Stimulated activated CD4-positive, alpha-beta T cell treated with anti-CD3 and anti-CD28 coated beads, Interleukin-15, amount 100 ng/mL, for 1 hour (primary cell): ENCODE results near the gene TMEM123.
"Not testable (repeated sequence)": the region's sequence is repeated elsewhere in the genome, so short reads cannot be mapped to it uniquely, and the experiment has no call there.

Source experiments
- DNase-seq, 2 donors: peaks; one replicate each; pipeline ENCODE4 v3.0.0-alpha.2; 2020; ENCODE audit warnings: low read depth in 1 of 2, low spot score in 1 of 2

The TMEM123 gene

GRCh38 chr11:102449651-102450570 is 2.7 kb downstream of the TMEM123 start:
- DNase-seq: no peak

GRCh38 chr11:102448869-102449224 is 3.7 kb downstream of the TMEM123 start:
- DNase-seq: no peak

- DNase-seq: no peak
These were observed 4.4 kb downstream of the TMEM123 start for GRCh38 chr11:102447941-102448868.

- DNase-seq: no peak
These were observed 5.4 kb downstream of the TMEM123 start for GRCh38 chr11:102447193-102447592.

GRCh38 chr11:102446606-102447005 is 6.0 kb downstream of the TMEM123 start:
- DNase-seq: no peak

GRCh38 chr11:102444693-102445092 is 7.9 kb downstream of the TMEM123 start:
- DNase-seq: not testable (repeated sequence)

GRCh38 chr11:102444142-102444541 is 8.4 kb downstream of the TMEM123 start:
- DNase-seq: not testable (repeated sequence)

- DNase-seq: not testable (repeated sequence)
These were observed 13.6 kb downstream of the TMEM123 start for GRCh38 chr11:102439063-102439363.

- peak in 1 of 2 donors; percentile 9 for DNase-seq
These were observed 14.1 kb downstream of the TMEM123 start for GRCh38 chr11:102438311-102439062.

GRCh38 chr11:102437727-102438126 is 14.8 kb downstream of the TMEM123 start:
- no peak for DNase-seq

GRCh38 chr11:102436976-102437375 is 15.6 kb downstream of the TMEM123 start:
- DNase-seq: no peak

- DNase-seq: no peak
These were observed 16.0 kb downstream of the TMEM123 start for GRCh38 chr11:102436561-102436960.

- DNase-seq: no peak
These were observed 16.9 kb downstream of the TMEM123 start for GRCh38 chr11:102435688-102436087.

GRCh38 chr11:102433571-102433970 is 19.0 kb downstream of the TMEM123 start:
- DNase-seq: not testable (repeated sequence)

GRCh38 chr11:102432560-102432959 is 20.0 kb downstream of the TMEM123 start:
- not testable (repeated sequence) for DNase-seq

GRCh38 chr11:102431404-102431803 is 21.2 kb downstream of the TMEM123 start:
- DNase-seq: no peak

- DNase-seq: no peak
These were observed 22.3 kb downstream of the TMEM123 start for GRCh38 chr11:102430158-102430836.

GRCh38 chr11:102429691-102430090 is 22.9 kb downstream of the TMEM123 start:
- DNase-seq: no peak

- no peak for DNase-seq
These were observed 23.3 kb downstream of the TMEM123 start for GRCh38 chr11:102429226-102429625.

- DNase-seq: no peak
These were observed 23.9 kb downstream of the TMEM123 start for GRCh38 chr11:102428696-102429095.

- no peak for DNase-seq
These were observed 25.5 kb downstream of the TMEM123 start for GRCh38 chr11:102427068-102427467.
